ENCODE data around the gene PANK4.
"Not testable (repeated sequence)": the region's sequence is repeated elsewhere in the genome, so short reads cannot be mapped to it uniquely, and the experiment has no call there.

PANK4 gene

GRCh38 chr1:2558420-2558819 is 32.0 kb upstream of the PANK4 start:
- no peak for DNase-seq

- DNase-seq, result no peak
Observed at GRCh38 chr1:2557482-2558400, 31.3 kb upstream of the PANK4 start.

GRCh38 chr1:2556678-2557481 is 30.5 kb upstream of the PANK4 start:
- peak; percentile 50 for DNase-seq

- DNase-seq, result peak; percentile 64
Observed at GRCh38 chr1:2556277-2556677, 29.9 kb upstream of the PANK4 start, which contains the start of gene TNFRSF14. TNFRSF14 (plus strand) TSS chr1:2556371; CDS start chr1:2556665, 294 bp downstream.

- DNase-seq, result peak; percentile 71
Observed at GRCh38 chr1:2555634-2556276, 29.4 kb upstream of the PANK4 start.

- peak; percentile 69 for DNase-seq
Observed at GRCh38 chr1:2554621-2555387, 28.4 kb upstream of the PANK4 start.

GRCh38 chr1:2553871-2554620 is 27.6 kb upstream of the PANK4 start:
- DNase-seq, result no peak

GRCh38 chr1:2553076-2553475 is 26.7 kb upstream of the PANK4 start:
- not testable (repeated sequence) for DNase-seq

- no peak for DNase-seq
Observed at GRCh38 chr1:2552189-2552588, 25.8 kb upstream of the PANK4 start.

GRCh38 chr1:2551544-2551943 is 25.1 kb upstream of the PANK4 start:
- DNase-seq, result not testable (repeated sequence)

- not testable (repeated sequence) for DNase-seq
Observed at GRCh38 chr1:2550309-2550861, 24.0 kb upstream of the PANK4 start.

- not testable (repeated sequence) for DNase-seq
Observed at GRCh38 chr1:2549367-2550029, 23.1 kb upstream of the PANK4 start.

GRCh38 chr1:2548068-2548589 is 21.7 kb upstream of the PANK4 start:
- peak; percentile 86 for DNase-seq

GRCh38 chr1:2547210-2548067 is 21.0 kb upstream of the PANK4 start:
- DNase-seq, result peak; percentile 36

- DNase-seq, result peak; percentile 95
Observed at GRCh38 chr1:2546515-2547209, 20.3 kb upstream of the PANK4 start.

- peak; percentile 93 for DNase-seq
Observed at GRCh38 chr1:2545754-2546514, 19.5 kb upstream of the PANK4 start.

GRCh38 chr1:2544875-2545640 is 18.7 kb upstream of the PANK4 start:
- DNase-seq, result peak; percentile 48

Measured in hematopoietic multipotent progenitor cell treated with erythropoietin and hydrocortisone succinate and interleukin-3 and kit ligand, for 8 days (in vitro differentiated cells).